Caco-2 (cell line): ENCODE measurements around the gene LAMB4. TPM values are rescaled to one million over a fixed set of nuclear protein-coding genes. Genes with fewer than 3 reads are reported as not detected.

Source experiments
- BruUV-seq: library from RNA; stranded (reverse); fragments of 400-500 nt; replicated peaks from 2 replicates; lab custom pipeline; 2021; lab: Mats Ljungman, UMichigan
- CTCF ChIA-PET: fragments of 300-600 bp; sonication (Branson Sonifier 250); formaldehyde crosslinking; loops from one replicate; lab custom pipeline; 2022; ENCODE audit warnings: antibody characterized with exemption; lab: Charles Lee
- POLR2A ChIA-PET: fragments of 300-600 bp; sonication (Branson Sonifier 250); formaldehyde crosslinking; loops from one replicate; lab custom pipeline; 2022; ENCODE audit warnings: antibody characterized with exemption; lab: Charles Lee
- DNase-seq, 2 experiments: peaks; one replicate each; pipeline versions ENCODE4 v3.0.0 to v3.0.0-alpha.2; 2020 to 2022
- H3K27me3 ChIP-seq: replicated peaks from 2 replicates; pipeline ENCODE4 v1.6.0; 2011; ENCODE audit warnings: low read length; ENCODE audit not compliant: control insufficient read depth, insufficient read depth
- H3K36me3 ChIP-seq: 2 replicates; pipeline ENCODE4 v1.5.1; 2011; ENCODE audit warnings: low read length; ENCODE audit not compliant: control insufficient read depth, insufficient read depth
- H3K4me1 ChIP-seq: fragments of 250-450 bp; sonication (Bioruptor Pico); 2 replicates; pipeline ENCODE4 v1.5.1; 2020; ENCODE audit warnings: mild to moderate bottlenecking
- H3K4me3 ChIP-seq: 2 replicates; pipeline ENCODE4 v1.5.1; 2011; ENCODE audit warnings: low read depth, mild to moderate bottlenecking, control low read depth, low read length
- H3K9me3 ChIP-seq: fragments of 250-450 bp; sonication (Bioruptor Pico); 2 replicates; pipeline ENCODE4 v1.5.1; 2020; ENCODE audit warnings: mild to moderate bottlenecking, moderate library complexity
- H3K27ac Mint-ChIP-seq: one replicate; pipeline ENCODE4 v1.8.0; 2022; ENCODE audit warnings: mixed read lengths; ENCODE audit not compliant: unreplicated experiment
- H3K27me3 Mint-ChIP-seq: one replicate; pipeline ENCODE4 v1.8.0; 2022; ENCODE audit warnings: mixed read lengths; ENCODE audit not compliant: insufficient read depth, unreplicated experiment
- H3K36me3 Mint-ChIP-seq: one replicate; pipeline ENCODE4 v1.8.0; 2022; ENCODE audit warnings: mild to moderate bottlenecking, mixed read lengths; ENCODE audit not compliant: insufficient read depth, unreplicated experiment
- H3K4me1 Mint-ChIP-seq: one replicate; pipeline ENCODE4 v1.8.0; 2022; ENCODE audit warnings: low read depth, mixed read lengths; ENCODE audit not compliant: unreplicated experiment
- H3K4me3 Mint-ChIP-seq: one replicate; pipeline ENCODE4 v1.8.0; 2022; ENCODE audit warnings: mild to moderate bottlenecking, moderate library complexity, mixed read lengths; ENCODE audit not compliant: unreplicated experiment
- H3K9me3 Mint-ChIP-seq: one replicate; pipeline ENCODE4 v1.8.0; 2022; ENCODE audit warnings: mixed read lengths; ENCODE audit not compliant: unreplicated experiment
- CTCF ChIP-seq, 2 experiments: fragments of 200-600 bp in 1 of 2; IDR thresholded peaks; 1 replicate in 1 of 2; 2 replicates in 1 of 2; pipeline versions ENCODE4 v1.5.1 to v1.8.0; 2011 to 2022; ENCODE audit warnings: antibody characterized with exemption in 1 of 2, control low read depth in 1 of 2, inconsistent platforms in 1 of 2, low read depth in 1 of 2, low read length in 1 of 2, mild to moderate bottlenecking in 1 of 2, moderate library complexity in 1 of 2; ENCODE audit not compliant: insufficient read depth in 1 of 2, severe bottlenecking in 1 of 2, unreplicated experiment in 1 of 2
- intact Hi-C: fragments of 100-400 bp; cut with micrococcal nuclease; formaldehyde crosslinking; loops from one replicate; pipeline ENCODE4 v1.10.0; 2022; ENCODE audit not compliant: unreplicated experiment
- total RNA-seq: library from RNA; stranded (reverse); gene quantifications from 2 replicates; pipeline ENCODE4 v1.2.3, GENCODE V29; 2022

Gene LAMB4
- total RNA-seq, 1 experiment from 2014 or later, result 0.52 TPM

GRCh38 chr7:108053250-108053649 is 76.9 kb downstream of the LAMB4 start:
- no peaks in the 10 kb centered on the region for H3K36me3 ChIP-seq
- no TSS peak for BruUV-seq
- peaks cover 5% of the 10 kb centered on the region for H3K36me3 Mint-ChIP-seq
- DNase-seq, result no peak
- H3K27ac Mint-ChIP-seq, result no peak overlapping the region
- H3K27me3 Mint-ChIP-seq, result no peaks in the 10 kb centered on the region
- POLR2A ChIA-PET, result no interaction called here
- H3K4me3 ChIP-seq, result no peak overlapping the region
- intact Hi-C loops, result no loop called here
- CTCF ChIA-PET, result no interaction called here
- H3K9me3 Mint-ChIP-seq, result no peaks in the 10 kb centered on the region
- peaks cover 31% of the 10 kb centered on the region for H3K4me1 Mint-ChIP-seq
- H3K9me3 ChIP-seq, result no peaks in the 10 kb centered on the region
- H3K4me1 ChIP-seq, result peaks cover 31% of the 10 kb centered on the region
- TF ChIP-seq CTCF (IDR thresholded peaks at IDR 0.05; ENCODE audit: insufficient read depth in 1 of 2, low read depth in 1 of 2, low read length in 1 of 2, severe bottlenecking in 1 of 2, unreplicated experiment in 1 of 2), result no peak
- no peak overlapping the region for H3K4me3 Mint-ChIP-seq
- no peaks in the 10 kb centered on the region for H3K27me3 ChIP-seq

DNA sequence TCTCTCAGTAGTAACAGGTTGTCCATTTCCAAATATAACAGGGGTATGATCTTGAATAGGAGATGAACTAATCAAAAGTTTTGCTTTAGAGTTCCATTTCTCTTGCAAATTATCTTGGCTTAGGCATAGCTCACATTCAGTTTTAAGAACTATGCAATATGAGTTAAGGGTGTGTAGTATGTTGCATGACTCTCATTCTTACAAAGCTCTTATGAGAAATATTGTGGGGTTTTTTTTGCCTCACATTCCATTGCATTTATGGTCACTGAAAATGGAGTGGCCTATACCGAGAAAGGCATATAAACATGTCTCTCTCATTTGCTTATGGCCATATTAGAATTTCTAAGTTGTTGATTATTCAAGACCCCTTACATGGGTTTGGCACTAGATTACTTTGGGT is 78.7 kb downstream of the LAMB4 start:
- H3K4me1 Mint-ChIP-seq, result peaks cover 38% of the 10 kb centered on the region
- H3K9me3 Mint-ChIP-seq, result no peaks in the 10 kb centered on the region
- BruUV-seq, result no TSS peak
- TF ChIP-seq CTCF (IDR thresholded peaks at IDR 0.05; ENCODE audit: insufficient read depth in 1 of 2, low read depth in 1 of 2, low read length in 1 of 2, severe bottlenecking in 1 of 2, unreplicated experiment in 1 of 2), result no peak
- Histone ChIP-seq H3K27me3 (no peaks in the 10 kb centered on the region), H3K9me3 (no peaks in the 10 kb centered on the region), H3K36me3 (no peaks in the 10 kb centered on the region), H3K4me3 (no peak overlapping the region), H3K4me1 (peaks cover 36% of the 10 kb centered on the region)
- CTCF ChIA-PET, result no interaction called here
- H3K36me3 Mint-ChIP-seq, result no peaks in the 10 kb centered on the region
- no peaks in the 10 kb centered on the region for H3K27me3 Mint-ChIP-seq
- H3K27ac Mint-ChIP-seq, result no peak overlapping the region
- POLR2A ChIA-PET, result no interaction called here
- no peak for DNase-seq
- intact Hi-C loops, result no loop called here
- no peak overlapping the region for H3K4me3 Mint-ChIP-seq

DNA sequence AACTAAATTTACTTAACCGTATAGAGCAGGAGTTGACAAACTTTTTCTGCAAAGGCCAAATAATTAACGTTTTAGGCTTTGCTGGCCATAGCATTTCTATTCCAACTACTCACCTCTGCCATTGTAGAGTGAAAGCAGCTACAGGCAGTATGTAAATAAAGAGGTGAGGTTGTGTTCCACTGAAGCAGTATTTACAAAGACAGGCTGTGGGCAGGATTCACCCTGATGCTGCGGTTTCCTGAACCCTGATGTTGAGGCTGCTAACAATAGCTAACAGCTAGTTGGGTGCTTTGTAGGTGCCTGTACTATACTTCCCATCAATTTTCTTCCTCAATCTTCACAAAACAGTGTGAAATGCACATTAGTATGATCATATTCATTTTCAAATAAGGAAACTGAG is 80.2 kb downstream of the LAMB4 start:
- H3K4me3 ChIP-seq, result no peak overlapping the region
- H3K4me1 Mint-ChIP-seq, result peaks cover 33% of the 10 kb centered on the region

More for the DNA sequence above, 80.2 kb downstream of the LAMB4 start:
- POLR2A ChIA-PET, result no interaction called here
- Histone ChIP-seq H3K36me3 (no peaks in the 10 kb centered on the region), H3K4me1 (peaks cover 31% of the 10 kb centered on the region), H3K9me3 (no peaks in the 10 kb centered on the region), H3K27me3 (no peaks in the 10 kb centered on the region)
- Mint-ChIP-seq H3K27ac (no peak overlapping the region), H3K27me3 (no peaks in the 10 kb centered on the region), H3K4me3 (no peak overlapping the region), H3K36me3 (no peaks in the 10 kb centered on the region), H3K9me3 (no peaks in the 10 kb centered on the region)
- no peak for DNase-seq
- CTCF ChIA-PET, result no interaction called here
- intact Hi-C loops, result no loop called here
- BruUV-seq, result no TSS peak
- TF ChIP-seq CTCF (IDR thresholded peaks at IDR 0.05; ENCODE audit: insufficient read depth in 1 of 2, low read depth in 1 of 2, low read length in 1 of 2, severe bottlenecking in 1 of 2, unreplicated experiment in 1 of 2), result no peak
